HCT116 (cell line): ENCODE data around the gene IL5. TPM values are rescaled to one million over a fixed set of nuclear protein-coding genes. Genes with fewer than 3 reads are reported as not detected.

Experiments used
- ATAC-seq: fragments of 200-7000 bp; cut with Tn5 transposase; 2 replicates; pipeline ENCODE4 v1.9.1; 2020; ENCODE audit warnings: mild to moderate bottlenecking, moderate library complexity
- BruUV-seq: library from RNA; stranded (reverse); fragments of 400-500 nt; replicated peaks from 2 replicates; lab custom pipeline; 2021; lab: Mats Ljungman, UMichigan
- CTCF ChIA-PET: fragments of 300-600 bp; sonication (Branson Sonifier 250); formaldehyde crosslinking; loops from one replicate; lab custom pipeline; 2021; ENCODE audit warnings: antibody characterized with exemption; lab: Charles Lee
- POLR2A ChIA-PET: fragments of 300-600, 350-600 bp; sonication (Branson Sonifier 250); formaldehyde crosslinking; loops from one replicate; lab custom pipeline; 2021; ENCODE audit warnings: antibody characterized with exemption; lab: Charles Lee
- RAD21 ChIA-PET, 2 experiments: fragments of 300-600 bp; sonication (Branson Sonifier 250); formaldehyde crosslinking; loops; one replicate each; lab custom pipeline; 2023; ENCODE audit warnings: low total read pairs in 2 of 2; ENCODE audit not compliant: uncharacterized antibody in 2 of 2, unreplicated experiment in 2 of 2, low non-redundant PET in 1 of 2; lab: Charles Lee
- DNase-seq: peaks from one replicate; pipeline ENCODE4 v3.0.0-alpha.2; 2010; ENCODE audit warnings: low read depth, low spot score
- H2AFZ ChIP-seq: fragments of 200-600 bp; shearing (Covaris generic), sonication (generic); 2 replicates; pipeline ENCODE4 v1.6.1; 2017; ENCODE audit warnings: low read depth, mixed run types, mixed read lengths, antibody characterized with exemption, low read length; ENCODE audit not compliant: poor library complexity, severe bottlenecking
- H3K27ac ChIP-seq: 2 replicates; pipeline ENCODE4 v1.5.1; 2012; ENCODE audit warnings: low read depth, low read length
- H3K27me3 ChIP-seq: fragments of 200-600 bp; sonication (generic); 2 replicates; pipeline ENCODE4 v1.6.1; 2016; ENCODE audit warnings: mixed run types, low read length, mixed read lengths; ENCODE audit not compliant: insufficient read depth
- H3K36me3 ChIP-seq, 2 experiments: fragments of 200-500 bp in 1 of 2; fragments of 200-600 bp in 1 of 2; sonication (Bioruptor generic) in 1 of 2; sonication (generic) in 1 of 2; 2 replicates each; pipeline versions ENCODE4 v1.5.1 to v1.6.1; 2014 to 2016; ENCODE audit warnings: low read length in 2 of 2, inconsistent platforms in 1 of 2, mixed read lengths in 1 of 2, mixed run types in 1 of 2; ENCODE audit not compliant: insufficient read depth in 2 of 2, control insufficient read depth in 1 of 2
- H3K4me1 ChIP-seq, 2 experiments: fragments of 200-600 bp in 1 of 2; sonication (generic) in 1 of 2; 2 replicates each; pipeline versions ENCODE4 v1.5.1 to v1.6.1; 2012 to 2017; ENCODE audit warnings: low read length in 2 of 2, inconsistent platforms in 1 of 2, mild to moderate bottlenecking in 1 of 2, mixed read lengths in 1 of 2, mixed run types in 1 of 2, moderate library complexity in 1 of 2; ENCODE audit not compliant: insufficient read depth in 2 of 2, control insufficient read depth in 1 of 2
- H3K4me2 ChIP-seq: fragments of 200-600 bp; sonication (generic); 2 replicates; pipeline ENCODE4 v1.6.1; 2017; ENCODE audit warnings: mixed run types, low read length, mixed read lengths
- H3K4me3 ChIP-seq, 2 experiments: fragments of 200-600 bp in 1 of 2; sonication (generic) in 1 of 2; replicated peaks in 1 of 2; 2 replicates each; pipeline ENCODE4 v1.5.1; 2011 to 2016; ENCODE audit warnings: low read length in 2 of 2, control low read depth in 1 of 2, low read depth in 1 of 2, mild to moderate bottlenecking in 1 of 2, mixed read lengths in 1 of 2, mixed run types in 1 of 2
- H3K79me2 ChIP-seq: fragments of 200-600 bp; sonication (generic); 2 replicates; pipeline ENCODE4 v1.6.1; 2017; ENCODE audit warnings: mild to moderate bottlenecking, mixed run types, low read length, moderate library complexity, mixed read lengths; ENCODE audit not compliant: insufficient read depth
- H3K9ac ChIP-seq: fragments of 200-600 bp; sonication (generic); 2 replicates; pipeline ENCODE4 v1.6.1; 2016; ENCODE audit warnings: low read length, mixed read lengths
- H3K9me2 ChIP-seq: fragments of 200-600 bp; sonication (generic), shearing (Covaris generic); 2 replicates; pipeline ENCODE4 v1.6.1; 2017; ENCODE audit warnings: mixed run types, mild to moderate bottlenecking, moderate library complexity; ENCODE audit not compliant: insufficient read depth
- H3K9me3 ChIP-seq, 2 experiments: fragments of 200-500 bp in 1 of 2; fragments of 200-600 bp in 1 of 2; sonication (Bioruptor generic) in 1 of 2; sonication (generic) in 1 of 2; 2 replicates each; pipeline ENCODE4 v1.6.1; 2014 to 2017; ENCODE audit warnings: low read length in 2 of 2, mixed read lengths in 2 of 2, inconsistent platforms in 1 of 2, low read depth in 1 of 2, mild to moderate bottlenecking in 1 of 2, mixed run types in 1 of 2, moderate library complexity in 1 of 2; ENCODE audit not compliant: control insufficient read depth in 1 of 2, insufficient read depth in 1 of 2
- H4K20me1 ChIP-seq: fragments of 200-600 bp; sonication (generic), shearing (Covaris generic); 2 replicates; pipeline ENCODE4 v1.6.1; 2017; ENCODE audit warnings: mixed run types, mild to moderate bottlenecking, moderate library complexity; ENCODE audit not compliant: insufficient read depth
- CBX3 ChIP-seq: IDR thresholded peaks from 2 replicates; pipeline ENCODE4 v1.6.1; 2012; ENCODE audit warnings: low read depth
- EGR1 ChIP-seq: IDR thresholded peaks from 2 replicates; pipeline ENCODE4 v1.6.1; 2012; ENCODE audit warnings: low read depth
- ELF1 ChIP-seq: IDR thresholded peaks from 2 replicates; pipeline ENCODE4 v1.6.1; 2012; ENCODE audit warnings: low read depth, borderline replicate concordance
- EZH2 ChIP-seq: fragments of 200-600 bp; sonication (generic); IDR thresholded peaks from 2 replicates; pipeline ENCODE4 v1.6.1; 2017; ENCODE audit warnings: antibody characterized with exemption, mixed run types
- EZH2phosphoT487 ChIP-seq: fragments of 200-600 bp; IDR thresholded peaks from 2 replicates; pipeline ENCODE4 v1.6.1; 2018; ENCODE audit warnings: antibody characterized with exemption, borderline replicate concordance
- FOSL1 ChIP-seq: IDR thresholded peaks from 2 replicates; pipeline ENCODE4 v1.6.1; 2012; ENCODE audit warnings: low read depth
- JUND ChIP-seq: IDR thresholded peaks from 2 replicates; pipeline ENCODE4 v1.6.1; 2012
- POLR2A ChIP-seq: IDR thresholded peaks from 2 replicates; pipeline ENCODE4 v1.7.0; 2011; ENCODE audit warnings: borderline replicate concordance; ENCODE audit not compliant: insufficient read depth, insufficient read length; ENCODE audit errors: extremely low read depth
- POLR2AphosphoS5 ChIP-seq: IDR thresholded peaks from 2 replicates; pipeline ENCODE4 v1.6.1; 2011; ENCODE audit warnings: mild to moderate bottlenecking, low read depth, low read length, moderate library complexity
- RAD21 ChIP-seq: IDR thresholded peaks from 2 replicates; pipeline ENCODE4 v1.6.1; 2012; ENCODE audit warnings: low read depth, mild to moderate bottlenecking
- SIN3A ChIP-seq: IDR thresholded peaks from 2 replicates; pipeline ENCODE4 v1.6.1; 2012; ENCODE audit warnings: low read depth
- SRF ChIP-seq: IDR thresholded peaks from 2 replicates; pipeline ENCODE4 v1.6.1; 2012; ENCODE audit warnings: low read depth
- TCF7L2 ChIP-seq: IDR thresholded peaks from 2 replicates; pipeline ENCODE4 v1.7.0; 2011; ENCODE audit warnings: borderline replicate concordance, inconsistent platforms; ENCODE audit not compliant: insufficient read depth, insufficient read length; ENCODE audit errors: extremely low read depth
- YY1 ChIP-seq: IDR thresholded peaks from 2 replicates; pipeline ENCODE4 v1.6.1; 2011; ENCODE audit warnings: low read length, low read depth, moderate library complexity, mild to moderate bottlenecking; ENCODE audit not compliant: insufficient replicate concordance; ENCODE audit errors: extremely low read depth
- ZBTB33 ChIP-seq: IDR thresholded peaks from 2 replicates; pipeline ENCODE4 v1.6.1; 2011; ENCODE audit warnings: mild to moderate bottlenecking, low read length, moderate library complexity; ENCODE audit not compliant: insufficient replicate concordance; ENCODE audit errors: extremely low read depth
- ZFX ChIP-seq: fragments of 450-650 bp; IDR thresholded peaks from 2 replicates; pipeline ENCODE4 v1.6.1; 2017
- ZNF274 ChIP-seq: fragments of 200-500 bp; sonication (Bioruptor generic); IDR thresholded peaks from 2 replicates; pipeline ENCODE4 v1.6.1; 2014; ENCODE audit warnings: mild to moderate bottlenecking, low read depth, low read length, inconsistent platforms
- intact Hi-C: fragments of 100-400 bp; cut with micrococcal nuclease; formaldehyde crosslinking; loops from 2 replicates; pipeline ENCODE4 v1.10.0; 2022
- total RNA-seq: library from RNA; stranded (reverse); gene quantifications from one replicate; pipeline ENCODE4 v1.2.1, GENCODE V29; 2021; ENCODE audit not compliant: unreplicated experiment
- TF ChIP-seq, protein P1 (sequence below): IDR thresholded peaks from 2 replicates; pipeline ENCODE4 v1.6.1; 2012
- TF ChIP-seq, protein P2 (sequence below): IDR thresholded peaks from 2 replicates; pipeline ENCODE4 v1.6.1; 2012; ENCODE audit warnings: low read depth
- TF ChIP-seq, protein P3 (sequence below): IDR thresholded peaks from 2 replicates; pipeline ENCODE4 v1.6.1; 2012

Gene IL5
- total RNA-seq, 1 experiment from 2014 or later = not detected

GRCh38 chr5:132525299-132525724 lies 18.0 kb downstream of the IL5 start:
- Histone ChIP-seq H3K4me3 (no peak overlapping the region), H3K4me1 (peaks cover 0 to 9% of the 10 kb centered on the region in 2 experiments; a peak in 1 of 4 replicates), H3K4me2 (no peak overlapping the region), H3K27me3 (no peaks in the 10 kb centered on the region), H3K9me2 (no peaks in the 10 kb centered on the region), H4K20me1 (no peaks in the 10 kb centered on the region), H3K9ac (no peak overlapping the region), H3K27ac (no peak overlapping the region), H3K9me3 (peaks cover 0 to 9% of the 10 kb centered on the region in 2 experiments; a peak in 1 of 4 replicates), H3K79me2 (no peaks in the 10 kb centered on the region), H3K36me3 (no peaks in the 10 kb centered on the region), H2AFZ (no peak overlapping the region)
- POLR2A ChIA-PET = no interaction called here
- intact Hi-C loops = loop anchor here (10.0 kb wide), 2 partner anchors 149 to 189 kb away; partner anchors contain the start of gene IL4
- RAD21 ChIA-PET = no interaction called here
- DNase-seq = no peak
- ATAC-seq = no peak
- no TSS peak for BruUV-seq
- CTCF ChIA-PET = interaction anchor here (0.8 kb wide), 1 partner anchor 288 kb away, joined by 3 read pairs; the partner anchor contains the start of gene SOWAHA
- TF ChIP-seq FOSL1 (no peak), SRF (no peak), POLR2A (no peak), TCF7L2 (no peak), SIN3A (no peak), ELF1 (no peak), CBX3 (no peak), YY1 (no peak), JUND (no peak), RAD21 (no peak), EZH2 (no peak), ZFX (no peak), ZBTB33 (no peak), POLR2AphosphoS5 (no peak), EGR1 (no peak), EZH2phosphoT487 (no peak), ZNF274 (no peak)
- TF ChIP-seq, protein P1, sequence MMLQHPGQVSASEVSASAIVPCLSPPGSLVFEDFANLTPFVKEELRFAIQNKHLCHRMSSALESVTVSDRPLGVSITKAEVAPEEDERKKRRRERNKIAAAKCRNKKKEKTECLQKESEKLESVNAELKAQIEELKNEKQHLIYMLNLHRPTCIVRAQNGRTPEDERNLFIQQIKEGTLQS = no peak
- TF ChIP-seq, protein P2, sequence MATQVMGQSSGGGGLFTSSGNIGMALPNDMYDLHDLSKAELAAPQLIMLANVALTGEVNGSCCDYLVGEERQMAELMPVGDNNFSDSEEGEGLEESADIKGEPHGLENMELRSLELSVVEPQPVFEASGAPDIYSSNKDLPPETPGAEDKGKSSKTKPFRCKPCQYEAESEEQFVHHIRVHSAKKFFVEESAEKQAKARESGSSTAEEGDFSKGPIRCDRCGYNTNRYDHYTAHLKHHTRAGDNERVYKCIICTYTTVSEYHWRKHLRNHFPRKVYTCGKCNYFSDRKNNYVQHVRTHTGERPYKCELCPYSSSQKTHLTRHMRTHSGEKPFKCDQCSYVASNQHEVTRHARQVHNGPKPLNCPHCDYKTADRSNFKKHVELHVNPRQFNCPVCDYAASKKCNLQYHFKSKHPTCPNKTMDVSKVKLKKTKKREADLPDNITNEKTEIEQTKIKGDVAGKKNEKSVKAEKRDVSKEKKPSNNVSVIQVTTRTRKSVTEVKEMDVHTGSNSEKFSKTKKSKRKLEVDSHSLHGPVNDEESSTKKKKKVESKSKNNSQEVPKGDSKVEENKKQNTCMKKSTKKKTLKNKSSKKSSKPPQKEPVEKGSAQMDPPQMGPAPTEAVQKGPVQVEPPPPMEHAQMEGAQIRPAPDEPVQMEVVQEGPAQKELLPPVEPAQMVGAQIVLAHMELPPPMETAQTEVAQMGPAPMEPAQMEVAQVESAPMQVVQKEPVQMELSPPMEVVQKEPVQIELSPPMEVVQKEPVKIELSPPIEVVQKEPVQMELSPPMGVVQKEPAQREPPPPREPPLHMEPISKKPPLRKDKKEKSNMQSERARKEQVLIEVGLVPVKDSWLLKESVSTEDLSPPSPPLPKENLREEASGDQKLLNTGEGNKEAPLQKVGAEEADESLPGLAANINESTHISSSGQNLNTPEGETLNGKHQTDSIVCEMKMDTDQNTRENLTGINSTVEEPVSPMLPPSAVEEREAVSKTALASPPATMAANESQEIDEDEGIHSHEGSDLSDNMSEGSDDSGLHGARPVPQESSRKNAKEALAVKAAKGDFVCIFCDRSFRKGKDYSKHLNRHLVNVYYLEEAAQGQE = no peak
- TF ChIP-seq, protein P3, sequence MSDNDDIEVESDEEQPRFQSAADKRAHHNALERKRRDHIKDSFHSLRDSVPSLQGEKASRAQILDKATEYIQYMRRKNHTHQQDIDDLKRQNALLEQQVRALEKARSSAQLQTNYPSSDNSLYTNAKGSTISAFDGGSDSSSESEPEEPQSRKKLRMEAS = no peak
